Esophagus muscularis mucosa (tissue), 4 donors: ENCODE results near the gene FTCD. TPM values are rescaled to one million over a fixed set of nuclear protein-coding genes. Genes with fewer than 3 reads are reported as not detected.

Experiments used
- DNase-seq: peaks from one replicate; pipeline ENCODE4 v3.0.0-alpha.2; 2017; ENCODE audit errors: extremely low spot score
- H3K27ac ChIP-seq, 4 donors: fragments of 200-600 bp; sonication (generic); replicated peaks in 1 of 4; 1 replicate in 3 of 4; 2 replicates in 1 of 4; pipeline ENCODE4 v1.5.1; 2016 to 2019; ENCODE audit warnings: mild to moderate bottlenecking in 1 of 4
- H3K27me3 ChIP-seq, 4 donors: fragments of 200-600 bp; sonication (generic); one replicate each; pipeline versions ENCODE4 v1.5.1 to v1.6.0; 2016 to 2019
- H3K36me3 ChIP-seq, 4 donors: fragments of 200-600 bp; sonication (generic); one replicate each; pipeline ENCODE4 v1.5.1; 2016 to 2019
- H3K4me1 ChIP-seq, 4 donors: fragments of 200-600 bp; sonication (generic); one replicate each; pipeline ENCODE4 v1.5.1; 2016 to 2019
- H3K4me3 ChIP-seq, 4 donors: fragments of 200-600 bp; sonication (generic); 1 replicate in 2 of 4; 2 replicates in 2 of 4; pipeline ENCODE4 v1.5.1; 2016 to 2019; ENCODE audit warnings: mild to moderate bottlenecking in 4 of 4, moderate library complexity in 1 of 4
- H3K9me3 ChIP-seq, 4 donors: fragments of 200-600 bp; sonication (generic); 1 replicate in 3 of 4; 2 replicates in 1 of 4; pipeline ENCODE4 v1.5.1; 2016 to 2019
- CTCF ChIP-seq, 3 experiments: fragments of 200-600 bp in 2 of 3; fragments of 450-650 bp in 1 of 3; sonication (generic) in 2 of 3; IDR thresholded peaks; one replicate each; pipeline ENCODE4 v1.5.1; 2017 to 2019; ENCODE audit warnings: antibody characterized with exemption in 3 of 3, mild to moderate bottlenecking in 2 of 3, moderate library complexity in 1 of 3
- EP300 ChIP-seq: sonication (generic); formaldehyde crosslinking; IDR thresholded peaks from one replicate; pipeline ENCODE4 v1.6.1; 2017; ENCODE audit warnings: antibody characterized with exemption
- POLR2A ChIP-seq: fragments of 450-650 bp; IDR thresholded peaks from one replicate; pipeline ENCODE4 v1.6.1; 2017; ENCODE audit warnings: antibody characterized with exemption, moderate library complexity, mild to moderate bottlenecking, low read depth
- POLR2AphosphoS5 ChIP-seq, 2 donors: sonication (generic); formaldehyde crosslinking; IDR thresholded peaks; one replicate each; pipeline ENCODE4 v1.6.1; 2017; ENCODE audit warnings: antibody characterized with exemption in 2 of 2
- WGBS: methylation state at CpG from one replicate; pipeline ENCODE4 v1.1.5; 2018; 5-methylcytosine and 5-hydroxymethylcytosine counted together
- intact Hi-C: fragments of 100-400 bp; cut with DNase I; formaldehyde crosslinking; loops from one replicate; pipeline ENCODE4 v1.15.1; 2023
- total RNA-seq, 4 donors: library from RNA; depleted of rRNA; stranded (reverse); fragments of >200 nt; gene quantifications; one replicate each; pipeline versions ENCODE4 v1.1.0 to v1.2.1, GENCODE V29; 2016

FTCD gene
- total RNA-seq, 4 donors from 2014 or later = 0.26 to 2.5 (median 1.2) TPM; not detected in 1

- peak overlapping the region; percentile 81 to 97 (median 94) for H3K4me3 ChIP-seq
- WGBS = 60% methylated on average over 7 of the region's 7 CpGs
- peaks cover 0 to 8% (median 0%) of the 10 kb centered on the region in 4 donors for H3K27me3 ChIP-seq
- DNase-seq = peak; percentile 85
- intact Hi-C loops = no loop called here
- peaks cover 0 to 20% (median 9%) of the 10 kb centered on the region in 4 donors for H3K9me3 ChIP-seq
- peak in 1 of 2 donors; percentile 35 for TF ChIP-seq POLR2AphosphoS5 (IDR thresholded peaks at IDR 0.05)
- TF ChIP-seq EP300 = no peak
- peak overlapping the region; percentile 99 to 100 (median 99) for H3K27ac ChIP-seq
- H3K36me3 ChIP-seq = peaks cover 0 to 3% (median 0%) of the 10 kb centered on the region in 4 donors
- peaks cover 15 to 50% (median 47%) of the 10 kb centered on the region in 4 donors for H3K4me1 ChIP-seq
These were observed 55.0 kb downstream of the FTCD start for GRCh38 chr21:46100426-46100825.

GRCh38 chr21:46100020-46100419, 55.4 kb downstream of the FTCD start:
- DNase-seq = peak; percentile 66
- Histone ChIP-seq H3K27ac (peak overlapping the region; percentile 99 to 100 (median 99)), H3K27me3 (peaks cover 0 to 8% (median 0%) of the 10 kb centered on the region in 4 donors), H3K9me3 (peaks cover 0 to 19% (median 9%) of the 10 kb centered on the region in 4 donors), H3K4me1 (peaks cover 15 to 54% (median 51%) of the 10 kb centered on the region in 4 donors), H3K4me3 (peak overlapping the region; percentile 81 to 97 (median 94)), H3K36me3 (peaks cover 0 to 3% (median 0%) of the 10 kb centered on the region in 4 donors)
- intact Hi-C loops = no loop called here
- no peak for TF ChIP-seq POLR2A
- no peak for TF ChIP-seq EP300
- no peak for TF ChIP-seq POLR2AphosphoS5 (IDR thresholded peaks at IDR 0.05)
- no peak for TF ChIP-seq CTCF (IDR thresholded peaks at IDR 0.05)
- 76% methylated on average over 6 of the region's 6 CpGs for WGBS

- intact Hi-C loops = loop anchor here (1.0 to 2.0 kb wide), 2 partner anchors 43 to 127 kb away; no protein-coding TSS in a partner anchor
- peak overlapping the region; percentile 99 to 100 (median 99) for H3K27ac ChIP-seq
- peak overlapping the region; percentile 81 to 97 (median 94) for H3K4me3 ChIP-seq
- peaks cover 0 to 8% (median 0%) of the 10 kb centered on the region in 4 donors for H3K27me3 ChIP-seq
- TF ChIP-seq POLR2AphosphoS5 (IDR thresholded peaks at IDR 0.05) = peak; percentile 34 to 73
- TF ChIP-seq CTCF (IDR thresholded peaks at IDR 0.05) = peak in 2 of 3 experiments; percentile 9 to 18
- TF ChIP-seq EP300 = no peak
- H3K4me1 ChIP-seq = peaks cover 15 to 58% (median 53%) of the 10 kb centered on the region in 4 donors
- DNase-seq = peak; percentile 91
- peaks cover 0 to 14% (median 9%) of the 10 kb centered on the region in 4 donors for H3K9me3 ChIP-seq
- peaks cover 0 to 1% (median 0%) of the 10 kb centered on the region in 4 donors for H3K36me3 ChIP-seq
- 39% methylated on average over 12 of the region's 18 CpGs for WGBS
These were observed 55.9 kb downstream of the FTCD start for GRCh38 chr21:46099476-46099875.

DNA sequence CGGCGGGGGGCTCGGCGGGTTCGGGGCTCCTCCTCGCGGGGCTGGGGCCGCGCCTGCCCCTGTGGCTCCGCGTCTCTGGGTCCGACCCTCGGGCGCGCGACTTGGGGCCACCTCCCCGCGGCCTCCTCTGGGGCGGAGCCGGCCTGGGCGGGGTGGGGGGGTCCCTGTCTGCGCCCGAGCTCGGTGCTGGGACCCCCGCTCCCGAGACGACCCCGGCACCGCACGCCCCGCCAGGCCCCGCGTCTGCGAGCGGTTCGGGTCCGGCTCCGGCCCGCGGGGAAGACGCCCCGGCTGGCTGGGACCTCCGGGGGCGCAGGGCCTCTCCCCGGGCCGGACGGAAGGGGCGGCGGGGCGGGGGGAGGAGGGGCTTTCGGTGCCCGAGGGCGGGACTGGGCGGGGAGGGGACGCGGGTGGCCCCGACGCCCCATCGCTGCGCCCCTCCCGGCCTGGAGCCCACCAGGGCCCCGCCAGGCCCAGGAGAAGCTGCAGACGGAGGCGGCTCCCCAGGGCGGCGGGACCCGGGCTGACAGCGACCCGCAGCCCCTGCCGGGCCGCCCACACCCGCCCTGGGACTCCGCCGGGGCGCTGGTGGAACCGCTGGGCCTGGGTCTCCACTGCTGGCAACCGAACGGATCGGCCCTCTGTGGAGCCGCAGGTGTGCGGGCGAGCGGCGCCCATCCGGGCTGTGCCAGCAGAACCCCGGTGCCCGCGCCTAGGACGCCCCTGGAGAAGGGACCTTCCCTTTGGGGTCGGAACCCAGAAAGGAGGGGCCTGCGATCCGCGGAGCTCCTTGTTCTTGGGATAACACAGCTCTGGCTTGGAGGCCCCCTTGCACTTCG, 56.9 kb downstream of the FTCD start:
- peaks cover 17 to 63% (median 62%) of the 10 kb centered on the region in 4 donors for H3K4me1 ChIP-seq
- TF ChIP-seq POLR2A (no peak), POLR2AphosphoS5 (IDR thresholded peaks at IDR 0.05) (no peak), CTCF (IDR thresholded peaks at IDR 0.05) (no peak), EP300 (no peak)
- H3K27ac ChIP-seq = peak overlapping the region; percentile 99 to 100 (median 99)
- peaks cover 0 to 10% (median 9%) of the 10 kb centered on the region in 4 donors for H3K9me3 ChIP-seq
- H3K36me3 ChIP-seq = no peaks in the 10 kb centered on the region
- 6% methylated on average over 7 of the region's 94 CpGs for WGBS
- intact Hi-C loops = loop anchor here (1.0 to 2.0 kb wide), 2 partner anchors 42 to 126 kb away; no protein-coding TSS in a partner anchor
- peaks cover 0 to 8% (median 0%) of the 10 kb centered on the region in 4 donors for H3K27me3 ChIP-seq
- peak overlapping the region; percentile 81 to 97 (median 94) for H3K4me3 ChIP-seq
- peak; percentile 66 for DNase-seq
